K562 (cell line): ENCODE results near the gene BRD7. TPM values are rescaled to one million over a fixed set of nuclear protein-coding genes. Genes with fewer than 3 reads are reported as not detected.

Experiments
- CC2D1A ChIP-seq: fragments of 450-650 bp; IDR thresholded peaks from 2 replicates; pipeline ENCODE4 v1.6.1; 2017; ENCODE audit warnings: mild to moderate bottlenecking
- CSDE1 ChIP-seq, 2 experiments: fragments of 450-650 bp; IDR thresholded peaks; 2 replicates each; pipeline ENCODE4 v1.6.1; 2016; ENCODE audit warnings: mild to moderate bottlenecking in 1 of 2
- FOXJ2 ChIP-seq: fragments of 200-800 bp; sonication (Bioruptor generic); IDR thresholded peaks from 2 replicates; pipeline ENCODE4 v1.6.1; 2016; ENCODE audit warnings: missing genetic modification characterization, missing compliant biosample characterization
- HMGN3 ChIP-seq: IDR thresholded peaks from 2 replicates; pipeline ENCODE4 v1.6.1; 2011; ENCODE audit warnings: borderline replicate concordance, low read depth, mild to moderate bottlenecking, mixed read lengths, low read length; ENCODE audit not compliant: insufficient read length; ENCODE audit errors: extremely low read depth
- MAZ ChIP-seq, 2 experiments: fragments of 450-650 bp in 1 of 2; sonication (generic) in 1 of 2; formaldehyde crosslinking; IDR thresholded peaks in 1 of 2; conservative IDR thresholded peaks in 1 of 2; 2 replicates each; pipeline versions ENCODE4 v1.4.0 to v1.5.0; 2020; ENCODE audit warnings: mild to moderate bottlenecking in 1 of 2, missing genetic modification reagents in 1 of 2
- MXI1 ChIP-seq: IDR thresholded peaks from 2 replicates; pipeline ENCODE4 v1.6.1; 2011; ENCODE audit warnings: low read depth, mild to moderate bottlenecking, improper control_type of control experiment, low read length
- PCBP1 ChIP-seq: fragments of 200-400 bp; formaldehyde crosslinking; IDR thresholded peaks from 2 replicates; pipeline ENCODE4 v1.6.1; 2018; ENCODE audit warnings: mild to moderate bottlenecking, low read depth, low read length; ENCODE audit not compliant: poor library complexity, severe bottlenecking
- PHF20 ChIP-seq: fragments of 450-650 bp; IDR thresholded peaks from 2 replicates; pipeline ENCODE4 v1.6.1; 2018; ENCODE audit not compliant: partially characterized antibody
- SIN3A ChIP-seq, 2 experiments: fragments of 150-350 bp in 1 of 2; IDR thresholded peaks; 2 replicates each; pipeline ENCODE4 v1.6.1; 2011 to 2016; ENCODE audit warnings: borderline replicate concordance in 2 of 2, low read depth in 2 of 2, low read length in 2 of 2, mild to moderate bottlenecking in 2 of 2, moderate library complexity in 2 of 2; ENCODE audit not compliant: control insufficient read depth in 1 of 2
- TAF1 ChIP-seq: IDR thresholded peaks from 2 replicates; pipeline ENCODE4 v1.6.1; 2011; ENCODE audit warnings: mild to moderate bottlenecking, low read length, moderate library complexity; ENCODE audit not compliant: insufficient read depth, control insufficient read depth, severe bottlenecking; ENCODE audit errors: extremely low read depth
- YY1 ChIP-seq, 3 experiments: IDR thresholded peaks; 2 replicates each; pipeline ENCODE4 v1.6.1; 2011; ENCODE audit warnings: low read length in 2 of 3, mild to moderate bottlenecking in 2 of 3, moderate library complexity in 2 of 3, borderline replicate concordance in 1 of 3, control low read depth in 1 of 3, low read depth in 1 of 3; ENCODE audit not compliant: insufficient read depth in 3 of 3, insufficient replicate concordance in 2 of 3, control insufficient read depth in 1 of 3, insufficient read length in 1 of 3; ENCODE audit errors: extremely low read depth in 1 of 3
- ZFX ChIP-seq: sonication (generic); formaldehyde crosslinking; IDR thresholded peaks from 2 replicates; pipeline ENCODE4 v1.8.0; 2022; ENCODE audit warnings: mild to moderate bottlenecking, missing genetic modification reagents, moderate library complexity
- ZSCAN32 ChIP-seq: fragments of 450-650 bp; formaldehyde crosslinking; IDR thresholded peaks from 2 replicates; pipeline ENCODE4 v1.4.0; 2020; ENCODE audit warnings: mild to moderate bottlenecking, moderate library complexity
- polyA plus RNA-seq, 8 experiments: library from polyadenylated mRNA; depleted of rRNA in 4 of 8; stranded (reverse) in 5 of 8; unstranded in 3 of 8; fragments of >200 nt; fragmentation: Nextera tagmentation in 2 of 8; fragmentation: Illumina TruSeq in 1 of 8; extraction: Ambion mirVana in 2 of 8; extraction: Trizol in 1 of 8; gene quantifications; 2 replicates each; pipeline versions ENCODE4 v1.2.1 to v1.2.3, GENCODE V29; 2011 to 2014; ENCODE audit warnings: inconsistent platforms in 1 of 8, missing spikeins in 1 of 8
- total RNA-seq, 7 experiments: library from RNA; depleted of rRNA in 6 of 7; stranded (reverse); fragments of >200 nt in 6 of 7; fragmentation: Illumina TruSeq in 2 of 7; extraction: Trizol in 2 of 7; gene quantifications; 2 replicates each; pipeline versions ENCODE4 v1.2.1 to v1.2.3, GENCODE V29; 2011 to 2021; ENCODE audit warnings: low replicate concordance in 1 of 7
- TF ChIP-seq, protein P1 (sequence below): fragments of 450-650 bp; formaldehyde crosslinking; IDR thresholded peaks from 2 replicates; pipeline ENCODE4 v1.4.0; 2022; ENCODE audit warnings: missing genetic modification characterization
- TF ChIP-seq, protein P2 (sequence below): sonication (generic); formaldehyde crosslinking; IDR thresholded peaks from 2 replicates; pipeline ENCODE4 v1.8.1; 2022; ENCODE audit warnings: missing genetic modification reagents
- TF ChIP-seq, protein P3 (sequence below), 2 experiments: IDR thresholded peaks; 2 replicates each; pipeline ENCODE4 v1.6.1; 2011; ENCODE audit warnings: borderline replicate concordance in 1 of 2, control low read depth in 1 of 2, low read depth in 1 of 2, low read length in 1 of 2, mild to moderate bottlenecking in 1 of 2, mixed read lengths in 1 of 2, moderate library complexity in 1 of 2; ENCODE audit not compliant: insufficient read depth in 1 of 2, insufficient read length in 1 of 2, poor library complexity in 1 of 2, severe bottlenecking in 1 of 2; ENCODE audit errors: extremely low read depth in 1 of 2
- TF ChIP-seq, protein P4 (sequence below), 2 experiments: fragments of 200-800 bp in 1 of 2; sonication (Bioruptor generic) in 1 of 2; sonication (generic) in 1 of 2; formaldehyde crosslinking in 1 of 2; IDR thresholded peaks in 1 of 2; conservative IDR thresholded peaks in 1 of 2; 2 replicates each; pipeline versions ENCODE4 v1.5.0 to v1.6.1; 2016 to 2020; ENCODE audit warnings: missing compliant biosample characterization in 1 of 2, missing genetic modification characterization in 1 of 2, missing genetic modification reagents in 1 of 2

The BRD7 gene
- total and polyA plus RNA-seq, 9 of the 15 experiments (the other 6 are each of a cell fraction or from before 2014, with no cell fraction given): 20.6 to 101 (median 68.7) TPM

DNA sequence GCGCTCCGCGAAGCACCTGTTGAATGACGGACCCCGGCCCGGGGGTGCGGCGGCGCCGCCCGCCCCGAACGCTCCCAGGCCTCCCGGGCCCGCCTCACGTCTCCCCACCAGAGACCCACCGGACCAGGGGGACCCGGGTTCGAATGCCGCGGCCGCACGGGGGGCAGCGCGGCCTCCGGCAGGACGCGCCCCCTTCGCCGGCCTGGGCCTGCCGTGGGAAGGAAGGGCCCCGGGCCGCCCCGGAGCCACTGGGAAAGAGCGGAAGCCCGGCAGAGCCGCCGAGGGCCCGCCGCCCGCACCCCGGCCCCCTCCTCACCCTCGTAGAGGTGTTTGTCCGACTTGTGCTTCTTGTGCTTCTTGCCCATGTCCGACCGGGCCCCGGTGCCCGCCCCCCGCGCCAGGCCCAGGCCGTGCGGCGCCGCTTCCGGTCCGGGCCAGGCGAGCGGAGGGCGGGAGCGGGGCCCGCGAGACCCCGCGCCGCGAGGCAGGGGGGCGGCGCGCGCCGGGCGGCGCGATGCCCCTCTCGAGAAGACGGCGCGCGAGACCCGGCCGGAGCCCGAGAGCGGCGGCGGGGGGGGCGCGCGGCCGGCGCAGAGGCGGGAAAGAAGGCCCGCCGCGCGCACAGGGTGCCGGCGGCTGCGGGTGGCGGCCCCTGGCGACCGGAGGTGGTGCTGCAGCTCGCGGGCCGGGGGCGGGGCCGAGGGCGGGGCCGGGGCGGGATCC, at the start of gene BRD7 (continued):
- TF ChIP-seq MAZ (CRISPR knock-in tag; conservative IDR thresholded peaks at IDR 0.05 in 1 of 2, IDR thresholded peaks at IDR 0.05 in 1 of 2) (0 out of 4 replicates have a peak, but pooled peaks of 1 of the 2 experiments have one; percentile 30), PCBP1 (peak; percentile 55), CSDE1 (IDR thresholded peaks at IDR 0.05) (no peak), PHF20 (no peak), YY1 (IDR thresholded peaks at IDR 0.05; ENCODE audit: borderline replicate concordance in 1 of 3, control insufficient read depth in 1 of 3, extremely low read depth in 1 of 3, insufficient read depth in 3 of 3, insufficient read length in 1 of 3, insufficient replicate concordance in 2 of 3, low read depth in 1 of 3, low read length in 2 of 3) (peak in 1 of 3 experiments; percentile 31), SIN3A (IDR thresholded peaks at IDR 0.05; ENCODE audit: borderline replicate concordance in 2 of 2, control insufficient read depth in 1 of 2, low read depth in 2 of 2, low read length in 2 of 2) (peak; percentile 33 to 46; a peak in 1 of 4 replicates), FOXJ2 (tag) (no peak), CC2D1A (no peak), ZFX (CRISPR knock-in tag) (peak; percentile 59), TAF1 (peak; percentile 64), ZSCAN32 (CRISPR knock-in tag) (no peak), MXI1 (no peak), HMGN3 (peak; percentile 15)
- TF ChIP-seq, protein P1, sequence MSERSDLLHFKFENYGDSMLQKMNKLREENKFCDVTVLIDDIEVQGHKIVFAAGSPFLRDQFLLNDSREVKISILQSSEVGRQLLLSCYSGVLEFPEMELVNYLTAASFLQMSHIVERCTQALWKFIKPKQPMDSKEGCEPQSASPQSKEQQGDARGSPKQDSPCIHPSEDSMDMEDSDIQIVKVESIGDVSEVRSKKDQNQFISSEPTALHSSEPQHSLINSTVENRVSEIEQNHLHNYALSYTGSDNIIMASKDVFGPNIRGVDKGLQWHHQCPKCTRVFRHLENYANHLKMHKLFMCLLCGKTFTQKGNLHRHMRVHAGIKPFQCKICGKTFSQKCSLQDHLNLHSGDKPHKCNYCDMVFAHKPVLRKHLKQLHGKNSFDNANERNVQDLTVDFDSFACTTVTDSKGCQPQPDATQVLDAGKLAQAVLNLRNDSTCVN: no peak
- TF ChIP-seq, protein P2, sequence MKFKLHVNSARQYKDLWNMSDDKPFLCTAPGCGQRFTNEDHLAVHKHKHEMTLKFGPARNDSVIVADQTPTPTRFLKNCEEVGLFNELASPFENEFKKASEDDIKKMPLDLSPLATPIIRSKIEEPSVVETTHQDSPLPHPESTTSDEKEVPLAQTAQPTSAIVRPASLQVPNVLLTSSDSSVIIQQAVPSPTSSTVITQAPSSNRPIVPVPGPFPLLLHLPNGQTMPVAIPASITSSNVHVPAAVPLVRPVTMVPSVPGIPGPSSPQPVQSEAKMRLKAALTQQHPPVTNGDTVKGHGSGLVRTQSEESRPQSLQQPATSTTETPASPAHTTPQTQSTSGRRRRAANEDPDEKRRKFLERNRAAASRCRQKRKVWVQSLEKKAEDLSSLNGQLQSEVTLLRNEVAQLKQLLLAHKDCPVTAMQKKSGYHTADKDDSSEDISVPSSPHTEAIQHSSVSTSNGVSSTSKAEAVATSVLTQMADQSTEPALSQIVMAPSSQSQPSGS (CRISPR knock-in tag): no peak
- TF ChIP-seq, protein P3, sequence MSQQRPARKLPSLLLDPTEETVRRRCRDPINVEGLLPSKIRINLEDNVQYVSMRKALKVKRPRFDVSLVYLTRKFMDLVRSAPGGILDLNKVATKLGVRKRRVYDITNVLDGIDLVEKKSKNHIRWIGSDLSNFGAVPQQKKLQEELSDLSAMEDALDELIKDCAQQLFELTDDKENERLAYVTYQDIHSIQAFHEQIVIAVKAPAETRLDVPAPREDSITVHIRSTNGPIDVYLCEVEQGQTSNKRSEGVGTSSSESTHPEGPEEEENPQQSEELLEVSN (IDR thresholded peaks at IDR 0.05; ENCODE audit: borderline replicate concordance in 1 of 2, extremely low read depth in 1 of 2, insufficient read depth in 1 of 2, insufficient read length in 1 of 2, low read depth in 1 of 2, low read length in 1 of 2, poor library complexity in 1 of 2, severe bottlenecking in 1 of 2): peak; percentile 41 to 87
- TF ChIP-seq, protein P4, sequence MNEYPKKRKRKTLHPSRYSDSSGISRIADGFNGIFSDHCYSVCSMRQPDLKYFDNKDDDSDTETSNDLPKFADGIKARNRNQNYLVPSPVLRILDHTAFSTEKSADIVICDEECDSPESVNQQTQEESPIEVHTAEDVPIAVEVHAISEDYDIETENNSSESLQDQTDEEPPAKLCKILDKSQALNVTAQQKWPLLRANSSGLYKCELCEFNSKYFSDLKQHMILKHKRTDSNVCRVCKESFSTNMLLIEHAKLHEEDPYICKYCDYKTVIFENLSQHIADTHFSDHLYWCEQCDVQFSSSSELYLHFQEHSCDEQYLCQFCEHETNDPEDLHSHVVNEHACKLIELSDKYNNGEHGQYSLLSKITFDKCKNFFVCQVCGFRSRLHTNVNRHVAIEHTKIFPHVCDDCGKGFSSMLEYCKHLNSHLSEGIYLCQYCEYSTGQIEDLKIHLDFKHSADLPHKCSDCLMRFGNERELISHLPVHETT (CRISPR knock-in tag; conservative IDR thresholded peaks at IDR 0.05 in 1 of 2, IDR thresholded peaks at IDR 0.05 in 1 of 2): peak in 1 of 2 experiments; percentile 57; a peak in 1 of 4 replicates
